ENCODE data around the gene GAS5.

- no peak for TF ChIP-seq POLR2A (IDR thresholded peaks at IDR 0.05)
- TF ChIP-seq, protein P1, sequence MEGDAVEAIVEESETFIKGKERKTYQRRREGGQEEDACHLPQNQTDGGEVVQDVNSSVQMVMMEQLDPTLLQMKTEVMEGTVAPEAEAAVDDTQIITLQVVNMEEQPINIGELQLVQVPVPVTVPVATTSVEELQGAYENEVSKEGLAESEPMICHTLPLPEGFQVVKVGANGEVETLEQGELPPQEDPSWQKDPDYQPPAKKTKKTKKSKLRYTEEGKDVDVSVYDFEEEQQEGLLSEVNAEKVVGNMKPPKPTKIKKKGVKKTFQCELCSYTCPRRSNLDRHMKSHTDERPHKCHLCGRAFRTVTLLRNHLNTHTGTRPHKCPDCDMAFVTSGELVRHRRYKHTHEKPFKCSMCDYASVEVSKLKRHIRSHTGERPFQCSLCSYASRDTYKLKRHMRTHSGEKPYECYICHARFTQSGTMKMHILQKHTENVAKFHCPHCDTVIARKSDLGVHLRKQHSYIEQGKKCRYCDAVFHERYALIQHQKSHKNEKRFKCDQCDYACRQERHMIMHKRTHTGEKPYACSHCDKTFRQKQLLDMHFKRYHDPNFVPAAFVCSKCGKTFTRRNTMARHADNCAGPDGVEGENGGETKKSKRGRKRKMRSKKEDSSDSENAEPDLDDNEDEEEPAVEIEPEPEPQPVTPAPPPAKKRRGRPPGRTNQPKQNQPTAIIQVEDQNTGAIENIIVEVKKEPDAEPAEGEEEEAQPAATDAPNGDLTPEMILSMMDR (IDR thresholded peaks at IDR 0.05), result no peak
These were observed 15.7 kb downstream of the GAS5 start for GRCh38 chr1:173852105-173852504.

All from Peyer's patch (tissue), 4 donors.